Activated T-cell treated with anti-CD3 and anti-CD28 coated beads, Interleukin-2, amount 50 U/mL, for 4 hours (primary cell): ENCODE results near the gene CRYBG1. TPM values are rescaled to one million over a fixed set of nuclear protein-coding genes. Genes with fewer than 3 reads are reported as not detected.
A peak's percentile ranks its signal among the peaks of the same experiment; 100 is the strongest.
"Not testable (repeated sequence)": the region's sequence is repeated elsewhere in the genome, so short reads cannot be mapped to it uniquely, and the experiment has no call there.

Experiments used
- ATAC-seq, 2 donors: fragments of 200-7000 bp; cut with Tn5 transposase; one replicate each; pipeline ENCODE4 v1.10.0; 2021
- DNase-seq: peaks from one replicate; pipeline ENCODE4 v3.0.0-alpha.2; 2020
- H3K27me3 Mint-ChIP-seq: one replicate; pipeline ENCODE4 v1.8.0; 2021; ENCODE audit warnings: low read depth, mixed read lengths
- H3K36me3 Mint-ChIP-seq: one replicate; pipeline ENCODE4 v1.8.0; 2022; ENCODE audit warnings: mixed read lengths; ENCODE audit not compliant: insufficient read depth
- H3K4me1 Mint-ChIP-seq: one replicate; pipeline ENCODE4 v1.8.0; 2021; ENCODE audit warnings: low read depth, mixed read lengths
- H3K4me3 Mint-ChIP-seq: one replicate; pipeline ENCODE4 v1.8.0; 2021; ENCODE audit warnings: mild to moderate bottlenecking, moderate library complexity, mixed read lengths
- H3K9me3 Mint-ChIP-seq: one replicate; pipeline ENCODE4 v1.8.0; 2021; ENCODE audit warnings: mixed read lengths
- total RNA-seq, 3 donors: library from RNA; stranded (reverse); gene quantifications; one replicate each; pipeline ENCODE4 v1.2.1, GENCODE V29; 2021

Gene CRYBG1
- total RNA-seq, 3 donors from 2014 or later: 8.5 to 28.6 (median 20.1) TPM

GRCh38 chr6:106508834-106509233, 148.3 kb downstream of the CRYBG1 start:
- H3K9me3 Mint-ChIP-seq: no peaks in the 10 kb centered on the region
- H3K27me3 Mint-ChIP-seq: no peaks in the 10 kb centered on the region
- no peak for DNase-seq
- H3K36me3 Mint-ChIP-seq: no peaks in the 10 kb centered on the region
- no peak overlapping the region for H3K4me3 Mint-ChIP-seq
- no peak for ATAC-seq
- H3K4me1 Mint-ChIP-seq: peaks cover 28% of the 10 kb centered on the region

- H3K9me3 Mint-ChIP-seq: no peaks in the 10 kb centered on the region
- H3K4me3 Mint-ChIP-seq: peak overlapping the region; percentile 85
- no peak for ATAC-seq
- no peaks in the 10 kb centered on the region for H3K27me3 Mint-ChIP-seq
- H3K4me1 Mint-ChIP-seq: peaks cover 36% of the 10 kb centered on the region
- no peaks in the 10 kb centered on the region for H3K36me3 Mint-ChIP-seq
- peak; percentile 16 for DNase-seq
Measured at GRCh38 chr6:106509420-106510089, 149.0 kb downstream of the CRYBG1 start.

DNA sequence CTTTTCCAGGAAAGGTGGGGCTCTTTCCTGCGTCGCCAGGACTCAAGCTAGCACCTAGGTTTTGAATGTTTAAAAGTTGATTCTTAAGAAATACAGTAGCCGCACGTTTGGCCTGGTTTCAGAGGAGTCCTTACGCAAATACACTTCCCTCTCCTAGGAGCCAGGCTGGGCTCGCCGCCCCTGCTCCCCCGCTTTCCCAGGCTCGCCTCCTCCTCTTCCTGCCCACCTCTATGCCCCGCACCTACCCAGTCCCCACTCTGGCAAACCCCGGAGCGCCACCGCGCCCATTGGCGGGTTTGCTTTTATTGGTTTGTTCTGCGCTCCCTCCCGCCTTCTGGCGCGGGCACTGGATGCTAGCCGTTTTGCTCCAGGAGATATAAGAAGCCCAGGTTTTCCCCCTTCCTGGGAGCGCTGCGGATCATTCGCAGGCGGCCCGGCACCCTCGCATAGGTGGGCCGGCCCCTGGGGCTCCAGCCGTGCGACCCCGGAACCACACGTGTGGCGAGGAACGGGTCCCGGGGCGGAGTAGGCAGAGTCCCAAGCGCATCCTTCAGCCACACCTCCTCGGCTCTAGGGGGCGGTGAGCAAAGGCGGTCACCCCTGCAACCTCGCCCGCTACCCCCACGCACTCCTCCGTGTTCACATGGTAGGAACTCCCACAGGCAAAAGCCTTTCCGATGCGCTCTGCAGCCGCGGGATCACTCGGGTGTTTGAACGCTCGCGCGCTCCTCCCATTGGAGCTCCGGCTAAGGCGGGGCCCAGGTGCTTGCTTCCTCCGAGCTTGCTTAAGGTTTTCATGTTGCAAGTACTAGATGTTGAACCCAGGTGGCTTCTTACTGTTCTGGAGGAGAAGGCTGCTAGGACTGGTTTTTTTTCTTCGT, 149.8 kb downstream of the CRYBG1 start:
- Mint-ChIP-seq H3K9me3 (no peaks in the 10 kb centered on the region), H3K4me1 (peaks cover 43% of the 10 kb centered on the region), H3K27me3 (no peaks in the 10 kb centered on the region), H3K4me3 (peak overlapping the region; percentile 85), H3K36me3 (no peaks in the 10 kb centered on the region)
- peak; percentile 30 to 31 for ATAC-seq
- peak; percentile 68 for DNase-seq

DNA sequence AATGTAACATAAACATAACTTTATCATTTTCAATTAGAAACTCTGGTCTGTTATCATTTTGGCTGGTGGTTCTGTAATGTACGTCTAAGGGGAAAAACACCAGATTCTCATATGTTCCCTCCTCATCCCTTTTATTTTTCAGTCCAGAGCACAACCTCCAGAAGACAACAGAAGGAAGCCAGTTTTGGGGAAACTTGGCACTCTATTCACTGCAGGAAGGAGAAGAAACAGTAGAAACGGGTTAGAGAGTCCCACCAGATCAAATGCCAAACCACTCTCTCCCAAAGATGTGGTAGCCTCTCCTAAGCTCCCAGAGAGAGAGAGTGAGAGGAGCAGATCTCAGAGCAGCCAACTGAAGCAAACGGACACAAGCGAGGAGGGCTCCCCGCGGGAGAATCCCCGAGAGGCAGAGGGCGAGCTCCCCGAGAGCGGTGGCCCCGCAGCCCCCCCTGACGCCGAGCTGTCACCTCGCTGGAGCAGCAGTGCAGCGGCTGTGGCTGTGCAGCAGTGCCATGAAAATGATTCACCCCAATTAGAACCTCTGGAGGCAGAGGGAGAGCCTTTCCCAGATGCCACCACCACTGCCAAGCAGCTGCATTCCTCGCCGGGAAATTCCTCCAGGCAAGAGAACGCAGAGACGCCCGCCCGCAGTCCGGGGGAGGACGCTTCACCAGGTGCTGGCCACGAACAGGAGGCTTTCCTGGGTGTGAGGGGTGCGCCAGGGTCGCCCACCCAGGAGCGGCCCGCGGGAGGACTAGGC, 151.0 kb downstream of the CRYBG1 start:
- Mint-ChIP-seq H3K9me3 (no peaks in the 10 kb centered on the region), H3K4me1 (peaks cover 53% of the 10 kb centered on the region), H3K27me3 (no peaks in the 10 kb centered on the region), H3K36me3 (peaks cover 1% of the 10 kb centered on the region), H3K4me3 (peak overlapping the region; percentile 85)
- DNase-seq (peak; percentile 33), ATAC-seq (peak; percentile 12 to 38)

- H3K4me3 Mint-ChIP-seq: peak overlapping the region; percentile 85
- DNase-seq: peak; percentile 75
- H3K9me3 Mint-ChIP-seq: no peaks in the 10 kb centered on the region
- H3K36me3 Mint-ChIP-seq: peaks cover 1% of the 10 kb centered on the region
- peaks cover 59% of the 10 kb centered on the region for H3K4me1 Mint-ChIP-seq
- peak; percentile 59 to 61 for ATAC-seq
- no peaks in the 10 kb centered on the region for H3K27me3 Mint-ChIP-seq
Measured at GRCh38 chr6:106512048-106512967, 151.8 kb downstream of the CRYBG1 start.

DNA sequence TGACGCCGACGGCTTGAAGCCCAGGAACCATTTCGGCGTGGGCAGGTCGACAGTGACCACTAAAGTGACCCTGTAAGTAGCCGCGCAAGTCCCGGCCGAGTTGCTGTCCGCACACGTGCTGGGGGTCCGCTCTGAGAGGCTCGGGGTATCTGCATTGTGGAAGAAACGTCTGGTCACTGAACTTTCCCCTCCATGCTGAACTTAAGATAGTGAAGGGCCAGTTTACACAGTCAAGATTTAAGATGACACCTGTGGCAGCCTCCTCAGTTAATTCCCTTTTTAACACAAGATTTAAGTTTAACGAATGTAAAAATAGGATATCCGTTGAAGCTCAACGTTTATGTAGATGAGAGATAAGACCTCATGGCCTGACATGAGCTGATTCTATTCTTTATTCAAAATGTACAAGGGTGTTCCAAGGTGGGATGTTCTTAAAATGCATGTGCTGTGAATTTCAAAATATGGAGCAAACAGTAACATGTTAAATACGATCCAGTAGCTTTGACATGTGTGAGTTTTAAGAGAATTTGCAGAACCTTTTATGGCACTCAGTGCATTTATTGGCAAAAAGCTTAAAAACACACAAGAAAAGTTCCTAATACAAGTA, 152.6 kb downstream of the CRYBG1 start:
- H3K27me3 Mint-ChIP-seq: no peaks in the 10 kb centered on the region
- no peaks in the 10 kb centered on the region for H3K9me3 Mint-ChIP-seq
- peaks cover 1% of the 10 kb centered on the region for H3K36me3 Mint-ChIP-seq
- peak overlapping the region; percentile 85 for H3K4me3 Mint-ChIP-seq
- DNase-seq (no peak), ATAC-seq (no peak)
- H3K4me1 Mint-ChIP-seq: peaks cover 64% of the 10 kb centered on the region

GRCh38 chr6:106513808-106514582, 153.5 kb downstream of the CRYBG1 start:
- DNase-seq: no peak
- peak; percentile 33 to 39 for ATAC-seq
- peaks cover 1% of the 10 kb centered on the region for H3K36me3 Mint-ChIP-seq
- no peaks in the 10 kb centered on the region for H3K9me3 Mint-ChIP-seq
- H3K4me1 Mint-ChIP-seq: peaks cover 67% of the 10 kb centered on the region
- H3K27me3 Mint-ChIP-seq: no peaks in the 10 kb centered on the region
- peak overlapping the region; percentile 85 for H3K4me3 Mint-ChIP-seq

- Mint-ChIP-seq H3K4me1 (peaks cover 73% of the 10 kb centered on the region), H3K4me3 (peak overlapping the region; percentile 85), H3K9me3 (no peaks in the 10 kb centered on the region), H3K27me3 (no peaks in the 10 kb centered on the region), H3K36me3 (peaks cover 1% of the 10 kb centered on the region)
- ATAC-seq (no peak), DNase-seq (no peak)
Measured at GRCh38 chr6:106514583-106514885, 154.0 kb downstream of the CRYBG1 start.

DNA sequence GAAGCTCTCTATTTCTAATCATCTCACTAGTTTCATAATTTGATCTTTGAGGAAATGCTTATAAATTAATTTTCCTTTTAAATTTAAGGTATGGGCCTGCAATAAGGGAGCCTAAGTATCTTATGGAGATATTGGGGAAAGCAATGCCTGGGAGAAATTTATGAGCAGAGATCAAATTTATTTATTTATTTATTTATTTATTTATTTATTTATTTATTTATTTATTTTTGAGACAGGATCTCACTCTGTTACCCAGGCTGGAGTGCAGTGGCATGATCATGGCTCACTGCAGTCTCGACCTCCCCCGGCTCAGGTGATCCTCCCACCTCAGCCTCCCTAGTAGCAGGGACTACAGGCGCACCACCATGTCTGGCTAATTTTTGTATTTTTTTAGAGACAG, 155.1 kb downstream of the CRYBG1 start:
- not testable (repeated sequence) for ATAC-seq, H3K9me3 Mint-ChIP-seq, H3K36me3 Mint-ChIP-seq, DNase-seq, H3K27me3 Mint-ChIP-seq
- peak overlapping the region; percentile 85 for H3K4me3 Mint-ChIP-seq
- H3K4me1 Mint-ChIP-seq: peaks cover 75% of the 10 kb centered on the region

DNA sequence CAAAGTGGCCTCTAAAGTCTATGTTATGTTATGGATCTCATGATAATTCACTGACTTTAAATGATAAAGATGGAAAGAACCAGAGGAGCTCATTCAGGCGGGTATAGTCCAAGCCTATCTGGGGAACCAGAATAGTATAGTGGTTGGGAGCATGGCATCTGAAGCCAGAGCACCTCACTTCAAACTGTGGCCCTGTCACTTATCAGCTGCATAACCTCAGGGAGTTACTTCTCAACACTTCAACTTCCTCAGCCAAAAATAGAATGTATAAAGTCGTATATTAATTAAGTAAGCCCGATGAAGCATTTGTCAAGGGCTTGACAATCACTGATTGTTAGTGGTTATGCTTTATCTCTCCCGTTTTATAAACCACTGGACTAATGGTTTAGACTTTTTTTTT, 156.1 kb downstream of the CRYBG1 start:
- H3K9me3 Mint-ChIP-seq: no peaks in the 10 kb centered on the region
- peaks cover 73% of the 10 kb centered on the region for H3K4me1 Mint-ChIP-seq
- H3K27me3 Mint-ChIP-seq: no peaks in the 10 kb centered on the region
- DNase-seq: no peak
- ATAC-seq: no peak
- peaks cover 3% of the 10 kb centered on the region for H3K36me3 Mint-ChIP-seq
- H3K4me3 Mint-ChIP-seq: peak overlapping the region; percentile 49

DNA sequence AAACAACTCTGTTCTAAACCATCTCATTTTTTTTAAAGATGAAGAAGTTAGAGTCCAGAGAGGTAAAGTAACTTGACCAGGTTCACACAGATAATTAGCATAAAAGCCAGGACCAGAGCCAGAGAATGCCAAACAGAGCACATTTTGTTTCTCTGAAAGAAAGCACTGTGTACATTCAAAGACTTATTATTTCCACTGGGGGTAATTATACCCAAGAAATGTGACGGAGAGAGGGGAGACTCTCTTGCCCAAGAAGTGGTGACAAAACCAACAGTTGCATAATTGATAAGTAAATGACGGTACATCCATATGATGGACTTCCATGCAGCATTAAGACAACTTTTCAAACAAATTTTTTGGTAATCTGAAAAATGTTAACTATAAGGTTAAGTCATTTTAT, 157.2 kb downstream of the CRYBG1 start:
- peaks cover 81% of the 10 kb centered on the region for H3K4me1 Mint-ChIP-seq
- no peaks in the 10 kb centered on the region for H3K9me3 Mint-ChIP-seq
- DNase-seq: no peak
- H3K36me3 Mint-ChIP-seq: peaks cover 6% of the 10 kb centered on the region
- H3K27me3 Mint-ChIP-seq: no peaks in the 10 kb centered on the region
- ATAC-seq: no peak
- peak overlapping the region; percentile 72 for H3K4me3 Mint-ChIP-seq

- no peak for DNase-seq
- ATAC-seq: no peak
- Mint-ChIP-seq H3K36me3 (peaks cover 6% of the 10 kb centered on the region), H3K9me3 (no peaks in the 10 kb centered on the region), H3K4me3 (peak overlapping the region; percentile 85), H3K27me3 (no peaks in the 10 kb centered on the region), H3K4me1 (peaks cover 78% of the 10 kb centered on the region)
Measured at GRCh38 chr6:106518748-106519147, 158.2 kb downstream of the CRYBG1 start.
